Liver (tissue), 9 donors: ENCODE measurements around the gene DHX35. TPM values are rescaled to one million over a fixed set of nuclear protein-coding genes. Genes with fewer than 3 reads are reported as not detected.

Source experiments
- DNase-seq: peaks from one replicate; pipeline ENCODE4 v3.0.0-alpha.2; 2017; ENCODE audit warnings: low spot score
- H3K27ac ChIP-seq, 2 donors: one replicate each; pipeline ENCODE4 v1.7.0; 2013; ENCODE audit warnings: inconsistent platforms in 2 of 2, low read length in 2 of 2, control low read depth in 1 of 2, low read depth in 1 of 2, mild to moderate bottlenecking in 1 of 2
- H3K27me3 ChIP-seq, 4 donors: one replicate each; pipeline versions ENCODE4 v1.6.1 to v1.7.0; 2013; ENCODE audit warnings: low read length in 3 of 4, inconsistent platforms in 1 of 4, mild to moderate bottlenecking in 1 of 4, moderate library complexity in 1 of 4; ENCODE audit not compliant: control insufficient read depth in 4 of 4, insufficient read depth in 4 of 4
- H3K36me3 ChIP-seq, 4 donors: one replicate each; pipeline versions ENCODE4 v1.6.1 to v1.7.0; 2013; ENCODE audit warnings: low read length in 3 of 4, mild to moderate bottlenecking in 3 of 4, low read depth in 1 of 4, moderate library complexity in 1 of 4; ENCODE audit not compliant: control insufficient read depth in 4 of 4, insufficient read depth in 3 of 4
- H3K4me1 ChIP-seq, 4 donors: one replicate each; pipeline versions ENCODE4 v1.6.1 to v1.7.0; 2013; ENCODE audit warnings: low read length in 3 of 4, mild to moderate bottlenecking in 3 of 4, moderate library complexity in 1 of 4; ENCODE audit not compliant: control insufficient read depth in 4 of 4, insufficient read depth in 4 of 4
- H3K4me3 ChIP-seq, 3 donors: one replicate each; pipeline versions ENCODE4 v1.6.1 to v1.7.0; 2013; ENCODE audit warnings: low read length in 3 of 3, control low read depth in 1 of 3, low read depth in 1 of 3, mild to moderate bottlenecking in 1 of 3
- H3K9ac ChIP-seq, 2 donors: one replicate each; pipeline ENCODE4 v1.7.0; 2013; ENCODE audit warnings: low read length in 2 of 2, mild to moderate bottlenecking in 2 of 2, moderate library complexity in 2 of 2, control low read depth in 1 of 2, low read depth in 1 of 2
- H3K9me3 ChIP-seq, 4 donors: one replicate each; pipeline versions ENCODE4 v1.6.1 to v1.7.0; 2013; ENCODE audit warnings: low read length in 3 of 4; ENCODE audit not compliant: control insufficient read depth in 4 of 4
- EGR1 ChIP-seq, 2 donors: IDR thresholded peaks; 2 replicates each; pipeline ENCODE4 v1.6.1; 2016 to 2018; ENCODE audit warnings: antibody characterized with exemption in 2 of 2, low read depth in 2 of 2
- FOXA1 ChIP-seq: IDR thresholded peaks from 2 replicates; pipeline ENCODE4 v1.6.1; 2016; ENCODE audit warnings: antibody characterized with exemption
- FOXA2 ChIP-seq: IDR thresholded peaks from 2 replicates; pipeline ENCODE4 v1.6.1; 2016; ENCODE audit warnings: antibody characterized with exemption
- GABPA ChIP-seq, 2 donors: IDR thresholded peaks in 1 of 2; conservative IDR thresholded peaks in 1 of 2; 2 replicates each; pipeline ENCODE4 v1.6.1; 2016; ENCODE audit warnings: antibody characterized with exemption in 2 of 2, mild to moderate bottlenecking in 1 of 2, moderate library complexity in 1 of 2
- HNF4A ChIP-seq, 2 donors: conservative IDR thresholded peaks; 2 replicates each; pipeline ENCODE4 v1.6.1; 2016; ENCODE audit warnings: antibody characterized with exemption in 2 of 2, mild to moderate bottlenecking in 2 of 2
- HNF4G ChIP-seq: IDR thresholded peaks from 2 replicates; pipeline ENCODE4 v1.6.1; 2016; ENCODE audit warnings: antibody characterized with exemption
- JUND ChIP-seq, 2 donors: IDR thresholded peaks; 2 replicates each; pipeline ENCODE4 v1.6.1; 2016; ENCODE audit warnings: antibody characterized with exemption in 2 of 2
- MAX ChIP-seq: IDR thresholded peaks from 2 replicates; pipeline ENCODE4 v1.6.1; 2016; ENCODE audit warnings: antibody characterized with exemption
- NR2F2 ChIP-seq: IDR thresholded peaks from 2 replicates; pipeline ENCODE4 v1.6.1; 2016; ENCODE audit warnings: antibody characterized with exemption
- RAD21 ChIP-seq, 2 donors: IDR thresholded peaks; 2 replicates each; pipeline ENCODE4 v1.6.1; 2016; ENCODE audit warnings: antibody characterized with exemption in 2 of 2, mild to moderate bottlenecking in 2 of 2
- REST ChIP-seq: IDR thresholded peaks from 2 replicates; pipeline ENCODE4 v1.6.1; 2016; ENCODE audit warnings: antibody characterized with exemption, mild to moderate bottlenecking
- RXRA ChIP-seq, 2 donors: IDR thresholded peaks; 2 replicates each; pipeline ENCODE4 v1.6.1; 2017 to 2018; ENCODE audit warnings: antibody characterized with exemption in 2 of 2, mild to moderate bottlenecking in 1 of 2
- SP1 ChIP-seq: IDR thresholded peaks from 2 replicates; pipeline ENCODE4 v1.6.1; 2018; ENCODE audit warnings: antibody characterized with exemption, mild to moderate bottlenecking
- TAF1 ChIP-seq: conservative IDR thresholded peaks from 2 replicates; pipeline ENCODE4 v1.6.1; 2016; ENCODE audit warnings: antibody characterized with exemption, mild to moderate bottlenecking
- YY1 ChIP-seq: IDR thresholded peaks from 2 replicates; pipeline ENCODE4 v1.6.1; 2016; ENCODE audit warnings: antibody characterized with exemption, mild to moderate bottlenecking
- polyA plus RNA-seq, 2 donors: library from polyadenylated mRNA; stranded (reverse) in 1 of 2; unstranded in 1 of 2; fragments of 200-250 nt in 1 of 2; fragments of >200 nt in 1 of 2; fragmentation: Nextera tagmentation in 1 of 2; extraction: Ambion mirVana in 1 of 2; gene quantifications; one replicate each; pipeline versions ENCODE4 v1.2.1 to v1.2.3, GENCODE V29; 2013 to 2015
- total RNA-seq, 2 donors: library from RNA; depleted of rRNA; stranded (reverse); fragments of >200 nt; gene quantifications; one replicate each; pipeline ENCODE4 v1.2.3, GENCODE V29; 2014
- TF ChIP-seq, protein P1 (sequence below): fragments of 150-350 bp; IDR thresholded peaks from 2 replicates; pipeline ENCODE4 v1.5.1; 2017; ENCODE audit warnings: improper control_type of control experiment, low read depth, low read length; ENCODE audit not compliant: missing input control
- TF ChIP-seq, protein P2 (sequence below): IDR thresholded peaks from 2 replicates; pipeline ENCODE4 v1.6.1; 2016; ENCODE audit warnings: antibody characterized with exemption
- TF ChIP-seq, protein P3 (sequence below): IDR thresholded peaks from 2 replicates; pipeline ENCODE4 v1.6.1; 2016; ENCODE audit warnings: antibody characterized with exemption
- donor health status: healthy.
- donor health status: healthy.
- donor health status: healthy.
- donor health status: healthy.
- donor health status: healthy.

Gene DHX35
- total and polyA plus RNA-seq, 4 donors, result 2.7 to 10.6 (median 4.8) TPM

- Histone ChIP-seq H3K9me3 (no peaks in the 10 kb centered on the region), H3K4me1 (peaks cover 2 to 20% (median 17%) of the 10 kb centered on the region in 4 donors)
- no peak for TF ChIP-seq RXRA (IDR thresholded peaks at IDR 0.05)
- no peak for TF ChIP-seq GABPA (IDR thresholded peaks at IDR 0.05 in 1 of 2, conservative IDR thresholded peaks at IDR 0.05 in 1 of 2)
- TF ChIP-seq RAD21 (IDR thresholded peaks at IDR 0.05), result no peak
- TF ChIP-seq, protein P1, sequence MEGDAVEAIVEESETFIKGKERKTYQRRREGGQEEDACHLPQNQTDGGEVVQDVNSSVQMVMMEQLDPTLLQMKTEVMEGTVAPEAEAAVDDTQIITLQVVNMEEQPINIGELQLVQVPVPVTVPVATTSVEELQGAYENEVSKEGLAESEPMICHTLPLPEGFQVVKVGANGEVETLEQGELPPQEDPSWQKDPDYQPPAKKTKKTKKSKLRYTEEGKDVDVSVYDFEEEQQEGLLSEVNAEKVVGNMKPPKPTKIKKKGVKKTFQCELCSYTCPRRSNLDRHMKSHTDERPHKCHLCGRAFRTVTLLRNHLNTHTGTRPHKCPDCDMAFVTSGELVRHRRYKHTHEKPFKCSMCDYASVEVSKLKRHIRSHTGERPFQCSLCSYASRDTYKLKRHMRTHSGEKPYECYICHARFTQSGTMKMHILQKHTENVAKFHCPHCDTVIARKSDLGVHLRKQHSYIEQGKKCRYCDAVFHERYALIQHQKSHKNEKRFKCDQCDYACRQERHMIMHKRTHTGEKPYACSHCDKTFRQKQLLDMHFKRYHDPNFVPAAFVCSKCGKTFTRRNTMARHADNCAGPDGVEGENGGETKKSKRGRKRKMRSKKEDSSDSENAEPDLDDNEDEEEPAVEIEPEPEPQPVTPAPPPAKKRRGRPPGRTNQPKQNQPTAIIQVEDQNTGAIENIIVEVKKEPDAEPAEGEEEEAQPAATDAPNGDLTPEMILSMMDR, result no peak
- no peak for TF ChIP-seq MAX
- TF ChIP-seq NR2F2, result no peak
- TF ChIP-seq EGR1 (IDR thresholded peaks at IDR 0.05; ENCODE audit: low read depth in 2 of 2), result no peak
- no peak for TF ChIP-seq FOXA2
- TF ChIP-seq TAF1, result no peak
- TF ChIP-seq, protein P2, sequence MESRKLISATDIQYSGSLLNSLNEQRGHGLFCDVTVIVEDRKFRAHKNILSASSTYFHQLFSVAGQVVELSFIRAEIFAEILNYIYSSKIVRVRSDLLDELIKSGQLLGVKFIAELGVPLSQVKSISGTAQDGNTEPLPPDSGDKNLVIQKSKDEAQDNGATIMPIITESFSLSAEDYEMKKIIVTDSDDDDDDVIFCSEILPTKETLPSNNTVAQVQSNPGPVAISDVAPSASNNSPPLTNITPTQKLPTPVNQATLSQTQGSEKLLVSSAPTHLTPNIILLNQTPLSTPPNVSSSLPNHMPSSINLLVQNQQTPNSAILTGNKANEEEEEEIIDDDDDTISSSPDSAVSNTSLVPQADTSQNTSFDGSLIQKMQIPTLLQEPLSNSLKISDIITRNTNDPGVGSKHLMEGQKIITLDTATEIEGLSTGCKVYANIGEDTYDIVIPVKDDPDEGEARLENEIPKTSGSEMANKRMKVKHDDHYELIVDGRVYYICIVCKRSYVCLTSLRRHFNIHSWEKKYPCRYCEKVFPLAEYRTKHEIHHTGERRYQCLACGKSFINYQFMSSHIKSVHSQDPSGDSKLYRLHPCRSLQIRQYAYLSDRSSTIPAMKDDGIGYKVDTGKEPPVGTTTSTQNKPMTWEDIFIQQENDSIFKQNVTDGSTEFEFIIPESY, result no peak
- TF ChIP-seq, protein P3, sequence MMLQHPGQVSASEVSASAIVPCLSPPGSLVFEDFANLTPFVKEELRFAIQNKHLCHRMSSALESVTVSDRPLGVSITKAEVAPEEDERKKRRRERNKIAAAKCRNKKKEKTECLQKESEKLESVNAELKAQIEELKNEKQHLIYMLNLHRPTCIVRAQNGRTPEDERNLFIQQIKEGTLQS, result no peak
- TF ChIP-seq FOXA1, result no peak
- TF ChIP-seq HNF4A (conservative IDR thresholded peaks at IDR 0.05), result no peak
- TF ChIP-seq REST, result no peak
- TF ChIP-seq YY1, result no peak
- no peak for TF ChIP-seq SP1
- TF ChIP-seq JUND (IDR thresholded peaks at IDR 0.05), result no peak
- no peak for TF ChIP-seq HNF4G
These were observed 1.6 kb downstream of the DHX35 start for GRCh38 chr20:38963745-38964144.

GRCh38 chr20:38965264-38965663 is 3.1 kb downstream of the DHX35 start:
- H3K9ac ChIP-seq, result no peak overlapping the region
- peaks cover 2 to 20% (median 17%) of the 10 kb centered on the region in 4 donors for H3K4me1 ChIP-seq
- no peaks in the 10 kb centered on the region for H3K27me3 ChIP-seq
- H3K36me3 ChIP-seq, result peaks cover 0 to 4% (median 2%) of the 10 kb centered on the region in 4 donors
- no peak overlapping the region for H3K27ac ChIP-seq
- no peak overlapping the region for H3K4me3 ChIP-seq
- no peaks in the 10 kb centered on the region for H3K9me3 ChIP-seq
- DNase-seq, result no peak
- TF ChIP-seq FOXA1 (no peak), NR2F2 (no peak), EGR1 (IDR thresholded peaks at IDR 0.05; ENCODE audit: low read depth in 2 of 2) (no peak), GABPA (IDR thresholded peaks at IDR 0.05 in 1 of 2, conservative IDR thresholded peaks at IDR 0.05 in 1 of 2) (no peak), HNF4A (conservative IDR thresholded peaks at IDR 0.05) (no peak), MAX (no peak), HNF4G (no peak), RAD21 (IDR thresholded peaks at IDR 0.05) (no peak), YY1 (no peak)
- TF ChIP-seq, protein P1, result no peak
- TF ChIP-seq, protein P3, result no peak
- TF ChIP-seq, protein P2, result no peak

More at GRCh38 chr20:38963745-38964144, 1.6 kb downstream of the DHX35 start:
- H3K36me3 ChIP-seq, result no peaks in the 10 kb centered on the region
- no peak overlapping the region for H3K9ac ChIP-seq
- no peak overlapping the region for H3K4me3 ChIP-seq
- DNase-seq, result no peak
- no peaks in the 10 kb centered on the region for H3K27me3 ChIP-seq
- H3K27ac ChIP-seq, result no peak overlapping the region
